NCI-H774 (cell line): ENCODE results near the gene MARK2.

ENCODE experiments used
- DNase-seq: peaks from one replicate; lab custom pipeline; 2025; lab: John Stamatoyannopoulos, UW

The MARK2 gene

DNA sequence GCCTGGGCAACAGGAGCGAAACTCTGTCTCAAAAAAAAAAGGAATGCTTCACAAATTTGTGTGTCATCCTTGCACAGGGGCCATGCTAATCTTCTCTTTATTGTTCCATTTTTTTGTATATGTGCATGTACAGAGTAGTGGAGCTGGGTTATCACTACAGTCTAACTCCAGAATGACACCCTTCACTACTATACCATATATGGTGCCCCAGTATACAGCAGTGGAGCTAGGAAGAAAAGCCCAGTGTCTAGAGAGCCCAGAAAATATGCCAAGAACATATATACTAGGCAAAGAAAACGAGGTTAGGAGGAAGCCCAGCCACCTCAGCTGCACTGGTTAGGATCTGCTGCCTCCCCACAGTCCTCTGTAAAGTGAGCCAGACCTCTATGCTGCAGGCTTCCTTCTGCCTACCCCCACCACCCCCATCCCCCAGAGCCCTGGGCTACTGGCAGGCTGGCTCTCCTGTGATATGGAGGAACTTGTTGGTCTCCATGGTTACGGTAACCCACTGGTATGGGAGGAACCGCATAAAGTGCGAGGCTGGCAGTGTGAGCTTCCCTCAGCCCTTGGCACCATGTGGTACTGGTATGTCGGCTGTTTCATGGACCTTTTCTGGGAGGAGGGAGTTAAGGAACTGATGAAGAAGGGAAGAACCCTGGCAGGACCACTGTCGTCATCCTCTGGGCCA, 43.8 kb downstream of the MARK2 start:
- no peak for DNase-seq

DNA sequence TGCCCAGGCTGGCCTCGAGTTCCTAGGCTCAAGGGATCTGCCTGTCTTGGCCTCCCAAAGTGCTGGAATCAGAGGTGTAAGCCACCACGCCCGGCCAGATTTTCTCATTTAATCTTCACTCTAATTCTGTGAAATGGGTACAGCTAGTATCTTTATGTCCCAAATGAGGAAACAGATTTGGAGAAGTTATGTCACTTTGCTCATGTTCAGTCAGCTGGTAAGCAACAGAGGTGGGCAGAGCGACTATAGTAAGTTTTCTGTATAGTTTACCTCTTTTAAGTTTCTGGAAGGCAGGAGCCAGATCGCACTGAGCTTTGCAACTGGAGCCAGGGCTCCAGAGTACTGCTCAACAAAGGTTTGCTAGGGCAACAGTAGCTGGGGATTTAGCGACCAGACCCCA, 44.9 kb downstream of the MARK2 start:
- DNase-seq: no peak

DNA sequence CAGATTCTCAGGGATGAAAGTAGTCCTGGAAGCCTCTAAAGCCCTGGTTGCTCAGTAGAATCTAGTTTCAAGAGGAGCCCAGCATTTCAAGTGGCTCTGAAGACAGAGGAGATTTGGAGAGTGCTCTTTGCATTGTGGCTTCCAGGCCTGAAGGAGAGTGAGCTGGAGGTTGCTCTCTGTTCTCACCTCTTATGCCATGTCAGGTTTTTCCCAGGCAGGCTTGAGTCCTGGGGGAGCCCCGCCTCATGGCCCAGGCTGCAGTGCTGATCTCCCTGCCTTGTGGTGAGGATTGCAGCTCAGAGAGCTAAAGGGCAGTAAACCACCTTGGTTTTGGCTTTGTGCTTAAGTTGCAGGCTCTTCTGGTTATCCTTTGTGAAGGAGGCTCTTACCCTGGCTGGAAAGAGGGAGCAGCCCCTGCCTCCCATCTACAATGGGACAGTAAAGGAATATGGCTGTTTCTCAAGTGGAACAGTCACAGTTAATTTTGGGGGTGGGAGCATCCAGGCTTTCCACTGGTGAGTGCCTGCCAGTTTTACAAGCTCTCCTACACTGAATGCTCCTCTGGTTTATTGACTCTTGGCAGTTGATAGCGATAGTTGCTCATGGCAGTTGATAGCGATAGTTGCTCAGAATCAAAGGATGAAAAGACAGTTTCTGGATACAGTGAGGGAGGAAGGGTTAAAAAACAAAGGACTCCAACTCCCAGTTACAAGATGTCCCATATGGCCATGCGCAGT, 45.5 kb downstream of the MARK2 start:
- DNase-seq: no peak

DNA sequence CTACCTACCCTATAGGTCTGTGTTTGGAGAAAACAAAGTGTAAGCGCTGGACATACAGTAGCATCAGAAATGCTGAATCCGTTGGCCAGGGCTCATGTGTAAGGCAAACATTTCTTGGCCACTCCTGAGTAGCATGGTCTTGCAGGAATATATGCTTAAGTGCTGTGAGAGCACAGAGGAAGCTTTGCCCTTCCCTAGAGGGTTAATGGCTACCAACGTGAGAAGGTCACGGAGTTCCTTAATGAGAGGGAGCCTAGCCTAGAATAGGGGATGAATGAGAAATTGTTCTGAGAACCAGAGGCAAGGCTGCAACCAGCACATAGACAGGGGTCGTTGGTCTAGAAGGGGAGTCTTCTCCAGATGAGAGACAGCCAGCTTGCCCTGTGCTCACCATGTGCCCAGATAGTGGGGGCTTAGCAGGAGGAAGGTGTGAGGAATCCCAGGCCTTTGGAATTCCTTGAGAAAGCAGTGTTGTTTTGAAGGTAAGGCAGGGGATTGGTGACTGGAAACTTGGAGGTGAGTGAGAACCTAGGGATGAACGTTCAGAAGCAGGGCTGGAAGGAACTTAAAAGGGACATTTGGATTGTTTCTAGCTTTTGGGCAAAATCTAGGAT, 48.6 kb downstream of the MARK2 start:
- no peak for DNase-seq

DNA sequence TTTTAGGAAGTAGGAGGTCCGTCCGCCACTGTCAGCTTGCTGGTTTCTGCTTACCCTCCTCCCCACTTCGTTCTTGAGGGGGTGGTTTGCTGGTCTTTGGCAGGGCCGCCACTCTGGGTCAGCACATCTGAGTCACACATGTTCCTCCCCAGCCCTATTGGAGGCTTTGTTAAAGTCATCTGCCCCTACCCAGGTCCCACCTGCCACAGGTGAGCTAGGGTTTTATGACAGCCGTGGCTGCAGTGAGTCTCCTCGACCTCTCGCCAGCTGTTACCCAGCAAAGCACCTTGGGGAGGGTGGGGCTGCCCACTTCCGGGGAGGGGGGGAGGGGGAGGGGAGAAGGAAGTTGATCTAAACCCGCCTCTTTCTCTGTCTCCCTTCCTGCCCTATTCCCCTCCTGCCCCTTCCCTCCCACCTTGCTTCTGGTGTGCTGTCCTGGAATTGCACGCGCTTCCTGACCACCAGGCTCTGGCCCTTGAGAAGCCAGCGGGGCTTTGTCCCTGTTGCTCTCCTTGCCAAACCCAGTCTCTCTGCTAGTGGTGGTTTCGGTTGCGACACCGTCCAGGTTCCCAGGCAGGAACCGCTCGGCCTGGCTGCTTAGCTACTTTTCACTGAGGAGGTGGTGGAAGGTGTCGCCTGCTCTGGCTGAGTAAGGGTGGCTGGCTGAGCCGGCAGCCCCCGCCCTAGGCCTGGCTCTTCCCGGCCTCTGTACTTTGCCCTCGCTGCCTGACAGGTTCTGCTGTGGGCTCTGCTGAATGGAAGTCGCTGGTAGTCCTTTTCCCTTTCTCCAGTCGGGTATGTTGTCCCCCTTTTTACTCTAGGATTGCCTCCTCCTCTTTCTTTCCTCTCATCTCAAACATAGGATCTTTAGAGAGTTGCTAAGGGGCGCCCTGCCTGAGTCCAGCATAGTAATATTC, 49.5 kb downstream of the MARK2 start:
- DNase-seq: peak; percentile 80

DNA sequence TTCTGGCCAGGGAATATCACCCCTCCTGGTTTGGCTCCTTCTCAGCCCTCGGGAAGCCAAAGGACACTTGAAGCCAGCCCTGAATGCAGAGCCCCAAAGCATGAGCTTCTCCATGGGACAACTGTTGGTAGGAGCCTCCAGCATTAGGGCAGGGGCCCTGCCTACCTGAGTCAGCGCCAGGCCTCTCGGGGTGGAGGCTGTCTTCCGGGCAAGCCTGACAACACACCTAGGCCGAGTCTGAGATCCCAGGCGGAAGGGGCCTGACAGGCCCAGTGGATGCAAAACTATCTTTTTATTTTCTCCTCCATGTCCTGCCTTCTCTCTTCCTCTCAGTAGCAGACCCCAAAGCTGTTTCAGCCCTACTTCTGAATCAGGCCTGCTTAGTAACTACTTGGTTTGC, 50.4 kb downstream of the MARK2 start:
- no peak for DNase-seq

DNA sequence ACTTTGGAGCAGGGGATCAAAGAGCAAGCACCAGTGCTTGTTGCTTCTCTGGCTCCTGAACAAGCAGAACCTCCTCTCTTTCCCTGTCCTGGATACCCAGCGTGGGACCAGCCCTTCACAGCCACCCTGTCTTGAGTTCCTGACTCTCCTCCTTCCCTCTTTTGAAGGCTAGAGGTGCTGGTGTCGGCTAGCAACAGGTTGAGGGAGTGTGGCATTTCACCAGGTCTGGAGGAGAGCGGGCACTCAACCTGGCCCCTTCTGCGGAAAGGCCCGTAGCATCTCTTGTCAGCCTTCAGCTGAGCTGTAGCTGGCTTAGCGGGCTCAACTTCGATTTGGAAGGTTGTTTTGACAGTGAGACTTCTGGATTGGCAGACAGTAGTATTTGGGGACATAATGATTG, 51.5 kb downstream of the MARK2 start:
- DNase-seq: no peak

DNA sequence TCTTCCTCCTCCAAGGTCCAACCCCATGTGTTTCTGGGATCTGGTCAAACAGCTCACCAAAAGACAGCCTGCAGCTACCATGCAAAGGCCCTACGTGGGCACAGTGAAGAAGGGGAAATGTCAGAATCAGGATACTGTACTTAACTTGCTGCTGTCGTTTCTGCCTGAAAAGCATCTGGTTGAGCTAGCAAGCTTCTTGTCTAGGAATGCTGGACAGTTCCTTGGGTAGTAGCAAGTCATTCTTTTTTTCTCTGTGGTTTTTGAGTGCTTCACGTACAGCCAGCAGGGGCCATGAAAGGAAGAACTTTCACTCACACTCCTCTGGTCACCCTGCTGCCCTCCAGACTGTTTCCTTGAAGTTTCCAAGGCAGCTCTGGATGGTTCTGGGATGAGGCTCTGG, 53.3 kb downstream of the MARK2 start:
- no peak for DNase-seq

DNA sequence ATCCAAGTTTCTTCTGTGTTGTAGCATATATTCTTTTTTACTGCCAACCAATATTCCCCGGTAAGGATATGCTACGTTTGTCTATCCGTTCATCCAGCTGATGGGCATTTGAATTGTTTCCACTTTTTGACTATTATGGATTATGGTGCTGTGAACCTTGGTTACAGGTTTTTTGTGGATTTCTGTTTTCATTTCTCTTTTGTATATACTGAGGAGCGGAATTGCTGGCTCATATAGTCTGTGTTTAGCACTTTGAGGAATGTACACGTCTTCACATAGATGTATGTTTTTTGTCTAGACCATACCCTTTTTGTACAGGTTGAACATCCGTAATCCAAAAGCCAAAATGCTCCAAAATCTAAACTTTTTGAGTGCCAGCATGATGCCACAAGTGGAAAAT, 54.4 kb downstream of the MARK2 start:
- DNase-seq: no peak

DNA sequence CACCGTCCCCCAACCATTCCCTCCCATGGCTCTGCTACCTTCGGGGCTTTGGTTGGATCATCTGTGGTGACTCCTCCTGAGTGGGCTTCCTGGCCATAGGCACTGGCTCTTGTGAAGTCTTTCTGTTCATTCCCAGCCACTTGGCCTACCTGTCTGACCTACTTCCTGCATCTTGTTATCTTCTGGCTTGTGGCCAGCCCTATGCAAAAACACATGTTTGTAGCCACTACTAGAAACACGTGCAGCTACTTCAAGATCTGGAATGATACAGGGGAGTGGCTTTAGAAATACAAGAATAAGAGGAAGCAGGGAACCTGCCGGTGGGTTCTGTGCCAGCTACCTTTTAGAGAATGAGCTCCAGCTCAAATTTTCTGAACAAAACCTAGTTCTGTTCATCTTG, 57.2 kb downstream of the MARK2 start:
- DNase-seq: no peak

DNA sequence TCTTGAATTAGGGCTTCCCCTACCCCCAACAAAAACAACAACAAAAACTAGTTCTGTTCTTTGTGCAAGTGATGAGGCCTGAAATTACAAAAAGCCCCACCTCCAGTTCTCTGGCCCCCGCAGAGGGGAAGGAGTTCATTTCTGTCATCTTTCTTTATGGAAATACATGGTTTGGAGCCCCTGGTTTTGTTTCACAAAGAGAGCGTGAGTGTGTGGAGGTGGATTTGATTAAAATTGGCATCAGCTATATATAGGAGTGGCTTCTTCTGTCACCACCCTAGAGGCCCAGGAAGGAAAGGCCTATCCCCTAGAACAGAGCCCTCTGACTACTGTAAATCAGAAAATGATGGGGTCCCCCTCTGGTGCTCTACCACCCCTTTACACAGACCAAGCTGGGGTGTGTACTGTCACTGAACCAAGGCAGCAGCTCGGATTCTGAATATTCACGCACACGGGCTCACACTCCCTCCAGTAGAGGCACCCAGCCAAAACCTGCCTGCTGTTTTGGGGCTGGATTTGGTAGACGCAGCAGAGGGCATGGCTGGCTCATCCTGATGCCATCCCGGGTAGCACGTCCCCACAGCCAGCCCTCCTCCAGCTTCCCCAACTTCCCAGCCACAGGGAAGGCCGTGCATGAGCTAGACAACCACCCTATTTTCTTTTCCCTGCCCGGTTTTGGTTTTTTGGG, 58.7 kb downstream of the MARK2 start:
- no peak for DNase-seq

DNA sequence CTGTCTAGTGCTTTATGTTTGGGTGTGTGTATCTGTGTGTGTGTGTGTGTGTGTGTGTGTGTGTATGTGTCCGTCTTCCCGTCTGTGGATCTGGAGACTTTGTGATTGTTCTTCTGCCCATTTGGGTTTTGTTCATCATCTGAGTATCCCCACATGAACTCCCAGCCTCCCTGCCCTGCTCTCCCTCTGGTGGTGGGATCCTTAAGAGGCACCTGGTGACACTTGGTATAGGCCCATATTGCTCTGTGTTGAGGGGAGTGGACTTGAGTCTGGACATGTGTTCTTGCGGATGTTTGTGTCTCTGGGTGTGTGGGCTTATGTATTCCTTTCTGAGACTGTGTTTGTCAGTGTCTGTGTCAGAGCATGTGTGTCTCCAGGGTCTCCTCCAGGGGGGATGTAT, 62.8 kb downstream of the MARK2 start:
- no peak for DNase-seq

DNA sequence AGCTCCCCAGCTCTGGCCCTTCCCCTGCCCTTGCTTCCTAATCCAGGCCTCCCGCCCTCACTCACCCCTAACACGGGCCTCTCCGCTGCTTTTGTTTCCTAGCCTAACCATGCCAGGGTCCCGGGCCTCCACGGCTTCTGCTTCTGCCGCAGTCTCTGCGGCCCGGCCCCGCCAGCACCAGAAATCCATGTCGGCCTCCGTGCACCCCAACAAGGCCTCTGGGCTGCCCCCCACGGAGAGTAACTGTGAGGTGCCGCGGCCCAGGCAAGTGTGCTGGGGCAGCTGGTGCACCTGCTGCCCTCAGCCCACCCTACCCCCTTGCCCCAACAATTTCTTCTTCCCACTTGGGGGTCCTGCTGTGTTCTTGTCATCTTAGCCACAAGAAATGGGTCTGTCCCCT, 65.0 kb downstream of the MARK2 start:
- no peak for DNase-seq

DNA sequence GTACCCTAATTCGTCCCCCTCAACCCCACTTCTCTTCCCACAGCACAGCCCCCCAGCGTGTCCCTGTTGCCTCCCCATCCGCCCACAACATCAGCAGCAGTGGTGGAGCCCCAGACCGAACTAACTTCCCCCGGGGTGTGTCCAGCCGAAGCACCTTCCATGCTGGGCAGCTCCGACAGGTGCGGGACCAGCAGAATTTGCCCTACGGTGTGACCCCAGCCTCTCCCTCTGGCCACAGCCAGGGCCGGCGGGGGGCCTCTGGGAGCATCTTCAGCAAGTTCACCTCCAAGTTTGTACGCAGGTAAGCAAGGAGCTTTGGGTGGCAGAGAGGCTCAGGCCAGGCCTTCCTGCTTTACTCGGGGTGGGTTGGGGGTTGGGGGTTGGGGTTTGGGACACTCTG, 65.8 kb downstream of the MARK2 start:
- DNase-seq: no peak

DNA sequence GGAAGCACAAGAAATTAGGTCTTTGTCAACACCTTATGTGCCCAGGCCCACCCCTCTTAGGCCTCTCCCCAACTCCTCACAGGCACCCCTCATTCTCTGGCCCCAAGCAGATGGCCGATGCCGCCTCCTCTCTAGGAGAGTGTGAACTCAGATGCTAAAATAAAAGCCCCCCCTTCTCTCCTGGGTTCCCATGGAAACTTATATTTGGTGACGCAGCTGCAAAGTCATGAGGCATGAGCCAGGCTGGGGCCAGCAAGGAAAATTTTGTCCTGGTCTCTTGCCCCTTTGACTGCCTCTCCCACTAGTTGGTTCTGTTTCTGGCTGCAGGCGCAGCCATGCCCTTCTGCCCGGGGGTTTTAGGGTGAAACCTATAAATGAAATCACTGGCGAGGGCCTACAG, 66.3 kb downstream of the MARK2 start:
- no peak for DNase-seq

DNA sequence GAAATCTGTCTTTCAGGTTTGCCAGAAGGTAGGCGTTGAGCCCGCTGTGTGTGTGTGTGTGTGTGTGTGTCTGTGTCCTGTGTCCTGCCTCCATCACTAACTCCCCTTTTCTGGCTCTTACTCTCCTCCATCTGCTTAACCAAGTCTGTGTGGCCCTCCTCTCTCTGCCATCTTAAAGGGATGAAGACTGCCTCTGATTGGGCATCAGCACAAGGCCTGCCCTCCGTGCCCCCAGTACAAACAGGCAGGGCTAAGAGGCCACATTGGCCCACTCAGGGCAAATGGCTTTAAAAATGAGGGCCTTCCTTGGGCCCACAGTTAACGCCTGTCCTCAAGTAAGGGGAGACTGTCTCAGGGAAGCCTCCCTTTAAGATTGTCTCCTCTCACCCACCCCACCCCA, 67.2 kb downstream of the MARK2 start:
- no peak for DNase-seq

DNA sequence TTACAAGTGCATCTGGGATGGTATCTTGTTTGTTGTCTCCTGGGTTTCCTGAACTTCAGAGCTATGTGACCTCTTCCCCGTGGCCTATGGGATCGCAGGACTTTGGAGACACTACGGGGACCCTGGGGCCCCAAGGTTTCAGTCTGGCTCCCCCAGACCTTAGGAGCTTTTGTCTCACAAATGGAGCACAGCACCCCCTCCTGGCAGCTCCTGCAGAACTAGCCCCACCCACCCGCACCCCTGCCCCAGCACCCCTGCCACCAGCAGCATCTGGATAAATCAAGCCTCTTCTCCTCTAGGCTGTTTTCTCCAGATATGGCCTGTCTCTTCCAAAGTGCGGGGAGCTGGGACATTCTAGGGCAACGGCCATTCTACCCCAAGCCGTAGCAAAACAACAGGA, 67.7 kb downstream of the MARK2 start:
- no peak for DNase-seq

DNA sequence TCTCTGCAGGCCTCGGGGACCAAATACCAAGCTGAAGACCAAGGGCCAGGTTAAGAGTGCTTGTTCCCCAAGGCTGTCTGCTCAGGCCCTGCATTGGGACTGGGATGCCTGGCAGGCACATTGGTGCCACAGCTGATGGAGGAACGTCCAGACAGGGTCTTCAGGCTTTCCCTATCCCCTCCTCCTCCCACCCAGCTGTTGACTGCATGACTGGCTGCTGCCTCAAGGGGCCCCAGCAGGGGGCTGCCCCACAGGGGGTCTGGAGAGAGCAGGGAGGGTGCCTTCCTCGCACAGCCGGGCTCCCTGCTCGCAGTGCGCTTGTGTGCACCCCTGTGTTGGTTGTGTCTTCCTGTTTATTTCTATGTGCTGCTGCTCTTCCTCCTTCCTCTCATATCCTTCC, 68.2 kb downstream of the MARK2 start:
- DNase-seq: no peak

DNA sequence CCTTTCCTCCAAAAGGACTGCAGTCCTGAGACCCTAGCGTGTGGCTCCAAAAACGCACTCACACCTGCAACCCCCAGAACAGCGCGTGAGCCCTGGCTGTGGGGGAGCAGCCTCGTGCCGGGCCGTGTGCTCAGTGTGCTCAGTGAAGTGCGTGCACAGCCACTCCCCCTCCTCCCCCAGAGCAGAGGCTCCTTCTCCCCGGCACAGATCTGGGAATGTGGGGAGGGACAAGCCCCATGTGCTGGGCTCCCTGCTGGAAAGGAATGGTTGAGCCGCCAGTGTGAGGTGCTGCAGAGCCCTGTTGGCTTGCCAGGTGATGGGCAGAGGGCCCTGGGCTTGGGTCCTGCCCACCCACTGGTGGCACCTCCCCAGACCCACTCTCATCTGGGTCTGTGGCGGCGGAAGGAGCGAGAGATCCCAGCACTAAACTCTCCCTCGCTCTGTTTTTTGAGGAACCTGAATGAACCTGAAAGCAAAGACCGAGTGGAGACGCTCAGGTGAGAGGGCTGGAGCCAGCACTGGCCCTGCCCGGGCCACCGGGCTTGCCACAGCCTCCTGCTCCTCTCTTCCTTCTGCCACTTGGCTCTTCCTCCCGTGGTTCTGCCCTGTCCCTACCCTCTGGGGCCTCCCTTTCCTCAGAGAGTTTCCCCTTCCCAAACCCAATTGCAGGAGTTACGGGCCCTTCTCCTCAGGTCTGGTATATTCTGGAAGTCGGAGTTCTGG, 69.1 kb downstream of the MARK2 start:
- DNase-seq: no peak

DNA sequence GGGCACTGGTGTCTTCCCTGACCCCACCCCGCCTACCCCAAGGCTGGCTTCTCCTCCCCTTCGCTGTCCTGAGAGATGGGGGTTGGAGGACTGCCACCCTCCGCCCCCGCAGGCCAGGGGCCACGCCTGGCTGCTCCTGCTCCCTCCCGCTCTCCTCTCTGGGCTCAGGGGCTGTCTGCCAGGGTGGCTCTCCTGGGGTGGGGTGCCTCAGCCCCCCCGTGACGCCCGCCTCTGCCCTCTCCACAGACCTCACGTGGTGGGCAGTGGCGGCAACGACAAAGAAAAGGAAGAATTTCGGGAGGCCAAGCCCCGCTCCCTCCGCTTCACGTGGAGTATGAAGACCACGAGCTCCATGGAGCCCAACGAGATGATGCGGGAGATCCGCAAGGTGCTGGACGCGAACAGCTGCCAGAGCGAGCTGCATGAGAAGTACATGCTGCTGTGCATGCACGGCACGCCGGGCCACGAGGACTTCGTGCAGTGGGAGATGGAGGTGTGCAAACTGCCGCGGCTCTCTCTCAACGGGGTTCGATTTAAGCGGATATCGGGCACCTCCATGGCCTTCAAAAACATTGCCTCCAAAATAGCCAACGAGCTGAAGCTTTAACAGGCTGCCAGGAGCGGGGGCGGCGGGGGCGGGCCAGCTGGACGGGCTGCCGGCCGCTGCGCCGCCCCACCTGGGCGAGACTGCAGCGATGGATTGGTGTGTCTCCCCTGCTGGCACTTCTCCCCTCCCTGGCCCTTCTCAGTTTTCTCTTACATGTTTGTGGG, 69.9 kb downstream of the MARK2 start:
- no peak for DNase-seq
